Gastroesophageal sphincter (tissue), 3 donors: ENCODE results near the gene DGKI.

ENCODE experiments used
- CTCF ChIP-seq, 4 experiments: fragments of 200-600 bp in 2 of 4; fragments of 450-650 bp in 2 of 4; sonication (generic) in 1 of 4; IDR thresholded peaks; one replicate each; pipeline ENCODE4 v1.5.1; 2017 to 2019; ENCODE audit warnings: antibody characterized with exemption in 4 of 4, mild to moderate bottlenecking in 2 of 4, moderate library complexity in 2 of 4
- EP300 ChIP-seq: sonication (generic); formaldehyde crosslinking; IDR thresholded peaks from one replicate; pipeline ENCODE4 v1.6.1; 2017; ENCODE audit warnings: antibody characterized with exemption, mild to moderate bottlenecking
- POLR2A ChIP-seq, 2 donors: fragments of 450-650 bp; IDR thresholded peaks; one replicate each; pipeline ENCODE4 v1.6.1; 2017; ENCODE audit warnings: antibody characterized with exemption in 2 of 2, mild to moderate bottlenecking in 2 of 2, moderate library complexity in 1 of 2

DNA sequence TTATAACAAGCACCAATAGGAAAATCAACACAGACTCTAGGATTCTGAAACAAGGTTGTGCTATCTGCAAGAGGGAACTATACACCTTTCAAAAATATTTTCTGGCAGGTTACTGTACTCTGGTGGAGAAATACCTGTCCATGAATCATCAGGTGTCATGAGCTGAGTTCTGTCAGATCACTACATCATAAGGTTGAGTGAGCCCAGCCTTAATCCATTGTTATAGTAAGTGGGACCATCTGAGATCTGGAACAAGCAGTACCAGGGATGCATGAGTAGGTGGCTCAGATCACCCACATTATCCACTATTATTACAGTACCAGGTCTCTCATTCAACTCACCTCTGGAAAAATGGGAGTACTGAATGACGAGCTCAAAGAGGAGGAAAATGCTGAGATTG is 212.4 kb downstream of the DGKI start:
- TF ChIP-seq CTCF (IDR thresholded peaks at IDR 0.05) (no peak), EP300 (no peak), POLR2A (IDR thresholded peaks at IDR 0.05) (no peak)
